ENCODE results near the gene KLHDC7B. TPM values are rescaled to one million over a fixed set of nuclear protein-coding genes. Genes with fewer than 3 reads are reported as not detected.
"Not testable (repeated sequence)": the region's sequence is repeated elsewhere in the genome, so short reads cannot be mapped to it uniquely, and the experiment has no call there.

The KLHDC7B gene
- total RNA-seq, 1 donor from 2014 or later, result not detected

- no peak for ATAC-seq (ENCODE audit: poor library complexity)
- intact Hi-C loops (cut with DNase I), result no loop called here
- DNase-seq, result no peak
These were observed 29.6 kb upstream of the KLHDC7B start for GRCh38 chr22:50516068-50516467.

GRCh38 chr22:50516891-50517290 lies 28.8 kb upstream of the KLHDC7B start:
- DNase-seq, result no peak
- ATAC-seq (ENCODE audit: poor library complexity), result no peak
- intact Hi-C loops (cut with DNase I), result no loop called here

GRCh38 chr22:50517495-50518260 lies 28.0 kb upstream of the KLHDC7B start:
- intact Hi-C loops (cut with DNase I), result no loop called here
- no peak for ATAC-seq (ENCODE audit: poor library complexity)
- DNase-seq, result no peak

- DNase-seq (no peak), ATAC-seq (ENCODE audit: poor library complexity) (no peak)
- intact Hi-C loops (cut with DNase I), result no loop called here
These were observed 27.1 kb upstream of the KLHDC7B start for GRCh38 chr22:50518606-50519005.

- no peak for DNase-seq
- intact Hi-C loops (cut with DNase I), result no loop called here
- no peak for ATAC-seq (ENCODE audit: poor library complexity)
These were observed 26.5 kb upstream of the KLHDC7B start for GRCh38 chr22:50519151-50519550.

GRCh38 chr22:50520184-50520583 lies 25.5 kb upstream of the KLHDC7B start:
- ATAC-seq (ENCODE audit: poor library complexity); intact Hi-C loops (cut with DNase I); DNase-seq: not testable (repeated sequence)

GRCh38 chr22:50520826-50521453 lies 24.8 kb upstream of the KLHDC7B start:
- intact Hi-C loops (cut with DNase I), result no loop called here
- no peak for ATAC-seq (ENCODE audit: poor library complexity)
- no peak for DNase-seq

- intact Hi-C loops (cut with DNase I), result no loop called here
- ATAC-seq (ENCODE audit: poor library complexity), result no peak
These were observed 24.0 kb upstream of the KLHDC7B start for GRCh38 chr22:50521710-50522109.

GRCh38 chr22:50522208-50522805 lies 23.4 kb upstream of the KLHDC7B start:
- ATAC-seq (ENCODE audit: poor library complexity) (no peak), DNase-seq (no peak)
- intact Hi-C loops (cut with DNase I), result no loop called here

More at GRCh38 chr22:50521710-50522109, 24.0 kb upstream of the KLHDC7B start:
- DNase-seq, result no peak

- ATAC-seq (ENCODE audit: poor library complexity) (no peak), DNase-seq (no peak)
- intact Hi-C loops (cut with DNase I), result no loop called here
These were observed 22.8 kb upstream of the KLHDC7B start for GRCh38 chr22:50522806-50523438.

GRCh38 chr22:50523458-50523805 lies 22.3 kb upstream of the KLHDC7B start:
- ATAC-seq (ENCODE audit: poor library complexity) (no peak), DNase-seq (no peak)
- intact Hi-C loops (cut with DNase I), result no loop called here

GRCh38 chr22:50523806-50524675 lies 21.7 kb upstream of the KLHDC7B start:
- intact Hi-C loops (cut with DNase I), result no loop called here
- ATAC-seq (ENCODE audit: poor library complexity) (no peak), DNase-seq (no peak)

GRCh38 chr22:50524676-50525103 lies 21.0 kb upstream of the KLHDC7B start:
- intact Hi-C loops (cut with DNase I), result no loop called here
- no peak for ATAC-seq (ENCODE audit: poor library complexity)
- DNase-seq, result no peak

- peak; percentile 98 for DNase-seq
- ATAC-seq (ENCODE audit: poor library complexity), result peak; percentile 78
- intact Hi-C loops (cut with DNase I), result no loop called here
These were observed 20.4 kb upstream of the KLHDC7B start, which contains the start of gene SCO2 for GRCh38 chr22:50525104-50525857. Gene SCO2, minus strand, starts transcription at chr22:50525598. Its CDS starts 1,187 bp downstream, at chr22:50524411.

GRCh38 chr22:50525858-50526107 lies 19.9 kb upstream of the KLHDC7B start:
- no peak for DNase-seq
- intact Hi-C loops (cut with DNase I), result no loop called here
- peak; percentile 14 for ATAC-seq (ENCODE audit: poor library complexity)

GRCh38 chr22:50526108-50526833 lies 19.4 kb upstream of the KLHDC7B start:
- intact Hi-C loops (cut with DNase I), result no loop called here
- DNase-seq, result peak; percentile 91
- peak; percentile 30 for ATAC-seq (ENCODE audit: poor library complexity)
